Measurements from ENCODE around the gene RND2.

RND2 gene

GRCh38 chr17:43070872-43071271 is 45.8 kb downstream of the RND2 start:
- no peak overlapping the region for H3K4me3 ChIP-seq (replicated peaks; ENCODE audit: insufficient read depth, low read length)
- no peak for DNase-seq (ENCODE audit: low read depth in 1 of 2, low spot score in 1 of 2)
- H3K27ac ChIP-seq (replicated peaks) = no peak overlapping the region
- TF ChIP-seq SPI1 (IDR thresholded peaks at IDR 0.05; ENCODE audit: borderline replicate concordance, low read depth) (no peak), REST (IDR thresholded peaks at IDR 0.05; ENCODE audit: insufficient replicate concordance, low read depth) (no peak), POLR2AphosphoS5 (IDR thresholded peaks at IDR 0.05; ENCODE audit: low read depth) (no peak), CTCF (IDR thresholded peaks at IDR 0.05; ENCODE audit: insufficient read depth, low read length) (no peak), GABPA (IDR thresholded peaks at IDR 0.05; ENCODE audit: low read depth) (no peak)
- no peaks in the 10 kb centered on the region for H3K27me3 ChIP-seq (ENCODE audit: insufficient read depth, poor library complexity, severe bottlenecking)

GRCh38 chr17:43074869-43075268 is 49.8 kb downstream of the RND2 start:
- DNase-seq (ENCODE audit: low read depth in 1 of 2, low spot score in 1 of 2) = no peak
- Histone ChIP-seq H3K27ac (replicated peaks) (no peak overlapping the region), H3K27me3 (ENCODE audit: insufficient read depth, poor library complexity, severe bottlenecking) (no peaks in the 10 kb centered on the region), H3K4me3 (replicated peaks; ENCODE audit: insufficient read depth, low read length) (no peak overlapping the region)
- TF ChIP-seq POLR2AphosphoS5 (IDR thresholded peaks at IDR 0.05; ENCODE audit: low read depth) = no peak
- TF ChIP-seq SPI1 (IDR thresholded peaks at IDR 0.05; ENCODE audit: borderline replicate concordance, low read depth) = no peak
- TF ChIP-seq CTCF (IDR thresholded peaks at IDR 0.05; ENCODE audit: insufficient read depth, low read length) = no peak
- TF ChIP-seq GABPA (IDR thresholded peaks at IDR 0.05; ENCODE audit: low read depth) = no peak
- TF ChIP-seq REST (IDR thresholded peaks at IDR 0.05; ENCODE audit: insufficient replicate concordance, low read depth) = no peak

DNA sequence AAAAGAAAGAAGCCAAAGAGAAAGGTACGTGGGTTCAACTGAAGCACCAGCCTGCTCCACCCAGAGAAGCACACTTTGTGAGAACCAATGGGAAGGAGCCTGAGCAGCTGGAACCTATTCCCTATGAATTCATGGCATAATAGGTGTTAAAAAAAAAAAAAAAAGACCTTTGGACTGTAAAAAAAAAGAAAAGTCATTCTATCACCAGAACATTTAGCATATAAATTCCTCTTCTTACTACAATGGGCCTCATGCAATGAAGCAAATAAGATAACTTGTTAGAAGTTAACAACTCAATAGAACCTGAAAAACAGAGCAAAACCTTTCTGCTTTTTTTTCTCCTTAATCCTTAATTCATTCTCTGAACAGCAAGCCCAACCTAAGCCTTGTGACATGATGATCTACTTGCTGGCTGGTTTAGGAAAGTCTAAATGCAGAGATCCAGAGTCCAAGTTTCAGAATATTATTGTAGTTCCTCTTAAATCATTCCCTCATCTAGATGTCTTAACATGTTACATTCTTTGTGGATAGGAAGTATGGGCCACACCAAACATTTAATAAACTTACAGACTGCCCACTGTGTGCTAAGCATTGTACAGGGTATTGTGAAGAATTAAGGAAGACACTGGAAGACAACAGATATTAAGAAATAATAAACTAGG is 54.7 kb downstream of the RND2 start:
- Histone ChIP-seq H3K27me3 (ENCODE audit: insufficient read depth, poor library complexity, severe bottlenecking) (no peaks in the 10 kb centered on the region), H3K4me3 (replicated peaks; ENCODE audit: insufficient read depth, low read length) (no peak overlapping the region), H3K27ac (replicated peaks) (no peak overlapping the region)
- TF ChIP-seq SPI1 (IDR thresholded peaks at IDR 0.05; ENCODE audit: borderline replicate concordance, low read depth) (no peak), POLR2AphosphoS5 (IDR thresholded peaks at IDR 0.05; ENCODE audit: low read depth) (no peak), CTCF (IDR thresholded peaks at IDR 0.05; ENCODE audit: insufficient read depth, low read length) (no peak), REST (IDR thresholded peaks at IDR 0.05; ENCODE audit: insufficient replicate concordance, low read depth) (no peak), GABPA (IDR thresholded peaks at IDR 0.05; ENCODE audit: low read depth) (no peak)
- no peak for DNase-seq (ENCODE audit: low read depth in 1 of 2, low spot score in 1 of 2)
